Right ventricle myocardium inferior (tissue), 1 donor: ENCODE measurements around the gene BEND3. TPM values are rescaled to one million over a fixed set of nuclear protein-coding genes. Genes with fewer than 3 reads are reported as not detected.
A peak's percentile ranks its signal among the peaks of the same experiment; 100 is the strongest.
"Not testable (repeated sequence)": the region's sequence is repeated elsewhere in the genome, so short reads cannot be mapped to it uniquely, and the experiment has no call there.

Experiments used
- ATAC-seq: fragments of 200-7000 bp; cut with Tn5 transposase; one replicate; pipeline ENCODE4 v1.9.1; 2020; ENCODE audit warnings: mild to moderate bottlenecking, moderate library complexity
- DNase-seq: peaks from one replicate; pipeline ENCODE4 v3.0.0; 2021; ENCODE audit errors: missing footprints
- intact Hi-C: fragments of 100-400 bp; cut with DNase I; formaldehyde crosslinking; loops from one replicate; pipeline ENCODE4 v1.11.0; 2022
- long read RNA-seq: library from polyadenylated mRNA; unstranded; transcript quantifications from one replicate; pipeline ENCODE4 v2.0.0, GENCODE V29; 2021
- total RNA-seq: library from RNA; stranded (reverse); fragmentation: NEBNext Ultra II Directional; extraction: Animal tissue kit (Norgen Biotek cat#: 25700); gene quantifications from one replicate; pipeline ENCODE4 v1.2.1, GENCODE V29; 2021
- donor health status: DM: no; HTN: yes; CAD: no; lungs with severe emphysema.

Gene BEND3
- total RNA-seq = 1.6 TPM
- long read RNA-seq, full-length matches to known transcripts = 1 of 1 reads
- long read RNA-seq, partial matches to known transcripts = 0 of 1 reads
- long read RNA-seq, other reads (novel, unspliced or antisense) = 0 of 1 reads

DNA sequence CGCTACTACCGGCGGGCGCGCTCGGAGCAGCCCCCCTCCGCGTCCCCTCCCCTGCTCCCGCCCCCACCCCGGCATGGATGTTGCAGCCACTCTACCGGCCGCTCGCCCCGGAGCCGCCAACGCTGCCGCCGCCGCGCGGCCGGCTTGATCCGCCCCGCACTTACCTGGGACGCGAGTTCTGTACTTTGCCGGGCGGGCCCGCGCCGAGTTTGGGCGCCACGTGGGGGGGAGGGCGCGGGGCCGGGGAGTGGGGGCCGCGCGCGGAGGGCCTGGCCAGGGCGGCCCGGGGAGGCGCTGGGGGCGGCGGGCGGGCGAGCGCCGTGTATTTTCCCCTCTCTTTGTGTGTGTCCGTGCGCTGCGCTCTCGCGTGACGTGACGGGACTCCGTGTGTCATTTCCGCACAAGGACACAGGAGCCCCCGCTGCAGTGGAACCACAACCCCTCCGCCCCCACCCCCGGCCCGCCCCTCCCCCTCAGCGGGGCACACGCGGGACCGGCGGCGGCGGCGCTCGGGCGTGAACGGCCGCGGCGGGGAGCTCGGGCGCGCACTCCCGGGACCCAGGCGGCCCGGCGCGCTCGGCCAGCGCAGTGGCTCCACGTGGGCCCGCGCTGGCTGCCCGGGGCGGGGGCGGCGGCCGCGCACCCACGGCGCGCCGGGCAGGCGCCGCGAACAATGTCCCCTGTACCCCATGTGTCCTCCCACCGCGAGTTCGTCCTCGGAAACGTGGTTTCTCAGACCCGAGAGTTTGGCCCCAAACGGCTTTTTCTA, at the start of gene BEND3:
TSS of gene BEND3 (minus strand) at position 590 of the 769 bp plus-strand sequence. CDS start 16,230 bp downstream, outside the sequence.
- ATAC-seq (peak; percentile 35), DNase-seq (no peak)
- intact Hi-C loops = loop anchor here (1.0 kb wide), 1 partner anchor 87 kb away; the partner anchor contains the start of gene MTRES1

DNA sequence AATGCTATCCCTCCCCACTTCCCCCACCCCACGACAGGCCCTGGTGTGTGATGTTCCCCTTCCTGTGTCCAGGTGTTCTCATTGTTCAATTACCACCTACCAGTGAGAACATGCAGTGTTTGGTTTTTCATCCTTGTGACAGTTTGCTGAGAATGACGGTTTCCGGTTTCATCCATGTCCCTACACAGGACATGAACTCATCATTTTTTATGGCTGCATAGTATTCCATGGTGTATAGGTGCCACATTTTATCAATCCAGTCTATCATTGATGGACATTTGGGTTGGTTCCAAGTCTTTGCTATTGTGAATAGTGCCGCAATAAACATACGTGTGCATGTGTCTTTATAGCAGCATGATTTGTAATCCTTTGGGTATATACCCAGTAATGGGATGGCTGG, 49.0 kb upstream of the BEND3 start:
- intact Hi-C loops, ATAC-seq, DNase-seq: not testable (repeated sequence)

DNA sequence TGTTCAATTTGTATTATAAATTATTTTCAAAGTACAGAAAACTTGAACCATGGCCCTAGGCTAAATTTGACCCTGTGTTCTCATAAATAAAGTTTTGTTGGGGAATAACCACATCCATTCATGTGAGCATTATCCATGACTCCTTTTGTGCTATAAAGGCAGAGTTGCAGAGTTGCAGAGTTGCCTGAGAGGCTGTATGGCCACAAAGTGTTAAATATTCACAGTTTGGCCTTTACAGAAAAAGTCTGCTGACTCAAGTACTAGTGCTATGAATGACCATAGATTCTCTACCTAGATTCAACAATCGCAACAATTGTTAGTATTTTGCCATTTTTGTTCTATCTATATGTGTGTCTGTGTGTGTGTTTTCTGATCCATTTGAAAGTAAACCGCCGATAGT, 46.2 kb upstream of the BEND3 start:
- intact Hi-C loops = no loop called here
- DNase-seq (no peak), ATAC-seq (no peak)

DNA sequence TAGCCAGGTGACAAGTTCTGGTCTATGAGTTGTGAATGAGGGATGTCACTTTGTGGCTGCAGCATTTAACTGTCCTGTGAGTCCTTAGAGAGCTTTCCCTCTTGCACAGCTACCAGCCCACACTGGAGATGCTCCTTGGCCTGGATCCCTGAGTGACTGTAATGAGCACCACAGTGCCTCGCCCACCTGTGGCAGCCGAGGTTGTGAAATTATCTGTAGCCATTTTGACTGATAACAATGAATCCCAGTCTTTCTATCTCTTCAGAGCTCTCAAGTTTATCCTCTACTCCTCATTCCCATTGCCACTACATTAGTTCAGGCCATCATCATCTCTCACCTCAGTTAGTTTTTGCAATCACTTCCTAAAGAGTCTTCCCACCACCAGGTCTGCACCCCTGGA, 41.3 kb upstream of the BEND3 start:
- no peak for DNase-seq
- ATAC-seq = no peak
- intact Hi-C loops = no loop called here

DNA sequence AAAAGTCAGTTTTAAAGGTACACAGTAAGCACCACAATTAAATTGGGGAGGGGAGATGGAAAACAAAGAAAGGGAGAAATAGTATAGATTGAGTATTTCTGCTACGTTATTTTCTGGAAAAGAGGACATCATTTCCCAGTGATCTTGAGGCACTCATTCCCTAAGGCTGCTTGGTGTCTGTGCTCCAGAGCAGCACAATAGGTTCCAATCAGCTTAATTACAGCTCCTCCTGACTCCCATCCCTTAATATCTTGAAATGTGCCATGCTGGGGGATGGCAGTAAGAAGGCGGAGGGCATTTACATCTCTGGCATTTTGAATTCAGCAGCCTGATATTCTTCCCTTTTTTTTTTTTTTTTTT, 39.5 kb upstream of the BEND3 start:
- ATAC-seq (no peak), DNase-seq (no peak)
- intact Hi-C loops = no loop called here

DNA sequence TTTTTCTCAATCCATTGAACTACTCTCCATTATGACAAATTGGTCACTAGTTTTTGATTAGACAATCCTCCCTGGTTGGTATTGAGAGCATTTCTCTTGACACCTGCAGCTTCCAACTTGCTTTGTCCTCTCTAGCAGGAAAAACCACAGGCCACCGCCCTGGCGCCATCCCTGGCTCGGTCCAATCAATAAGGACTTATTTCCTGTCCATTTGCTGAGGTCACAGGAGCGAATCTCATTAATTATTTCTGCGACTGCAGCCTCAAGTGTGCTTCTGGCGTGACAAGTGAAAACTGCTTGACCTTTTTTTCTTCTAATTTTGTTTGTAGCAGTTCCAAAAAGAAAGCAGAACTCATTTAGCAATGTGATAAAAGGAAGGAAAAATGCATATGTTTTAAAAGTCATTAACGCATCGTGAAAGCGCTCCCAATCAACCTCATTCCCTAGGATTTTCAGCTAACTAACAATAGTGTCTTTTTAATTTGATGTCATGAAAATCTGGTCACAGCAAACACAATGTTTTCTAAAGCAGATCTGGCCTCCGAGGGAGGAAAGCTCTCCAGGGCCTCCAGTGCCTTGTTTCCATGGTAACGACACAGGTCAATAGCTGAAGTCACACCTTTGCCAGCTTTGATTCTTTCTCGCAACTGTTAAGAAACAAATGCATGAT, 39.0 kb upstream of the BEND3 start:
- intact Hi-C loops = no loop called here
- DNase-seq (no peak), ATAC-seq (no peak)

DNA sequence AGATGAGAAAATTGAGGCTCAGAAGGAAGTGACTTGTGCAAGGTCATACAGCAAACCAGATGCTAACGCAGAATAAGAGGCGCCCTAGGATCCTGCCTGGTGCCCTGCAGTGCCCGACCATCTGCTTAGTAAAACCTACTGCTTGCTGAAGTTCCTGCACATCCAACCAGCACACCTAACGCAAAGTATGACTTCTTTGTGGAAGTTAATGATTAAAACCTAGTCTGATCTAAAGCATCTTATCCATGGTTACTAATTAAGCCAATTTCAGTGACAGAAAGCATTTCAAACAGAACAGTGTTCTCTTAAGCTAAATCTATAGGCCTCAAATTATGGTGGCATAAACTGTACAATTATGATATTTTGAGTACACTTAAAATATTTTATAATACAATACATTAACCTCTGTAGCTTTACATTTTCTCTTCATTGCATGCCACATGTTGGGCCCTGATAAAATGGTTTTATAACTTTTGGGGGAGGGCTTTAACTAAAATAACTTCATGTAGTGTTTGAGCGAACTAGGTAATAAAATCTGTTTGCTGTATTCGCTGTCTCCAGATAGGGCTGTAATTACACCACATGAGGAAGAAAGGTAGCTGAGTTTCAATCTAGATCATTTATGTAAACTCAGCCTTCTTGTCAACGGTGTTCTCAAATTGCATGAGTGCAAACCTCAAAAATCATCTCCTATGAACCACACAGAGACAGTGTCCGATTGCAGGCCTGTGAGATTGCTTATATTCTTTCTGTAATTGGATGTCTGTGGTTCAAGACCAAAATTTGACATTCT, 37.5 kb upstream of the BEND3 start:
- ATAC-seq = no peak
- intact Hi-C loops = no loop called here
- no peak for DNase-seq

DNA sequence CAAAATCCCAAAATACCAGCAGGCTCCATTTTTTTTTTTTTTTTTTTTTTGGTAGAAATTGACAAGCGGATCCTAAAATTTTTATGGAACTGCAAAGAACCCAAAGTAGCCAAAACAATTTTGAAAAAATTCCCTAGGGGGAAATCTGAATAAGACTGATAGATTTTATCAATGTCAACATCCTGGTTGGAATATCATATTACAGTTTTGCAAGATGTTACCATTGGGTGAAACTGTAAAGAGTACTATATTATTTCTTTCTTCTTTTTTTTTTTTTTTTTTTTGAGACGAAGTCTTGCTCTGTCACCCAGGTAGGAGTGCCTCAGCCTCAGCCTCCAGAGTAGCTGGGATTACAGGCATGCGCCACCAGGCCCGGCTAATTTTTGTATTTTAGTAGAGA, 29.4 kb upstream of the BEND3 start:
- intact Hi-C loops = no loop called here
- ATAC-seq (no peak), DNase-seq (no peak)

DNA sequence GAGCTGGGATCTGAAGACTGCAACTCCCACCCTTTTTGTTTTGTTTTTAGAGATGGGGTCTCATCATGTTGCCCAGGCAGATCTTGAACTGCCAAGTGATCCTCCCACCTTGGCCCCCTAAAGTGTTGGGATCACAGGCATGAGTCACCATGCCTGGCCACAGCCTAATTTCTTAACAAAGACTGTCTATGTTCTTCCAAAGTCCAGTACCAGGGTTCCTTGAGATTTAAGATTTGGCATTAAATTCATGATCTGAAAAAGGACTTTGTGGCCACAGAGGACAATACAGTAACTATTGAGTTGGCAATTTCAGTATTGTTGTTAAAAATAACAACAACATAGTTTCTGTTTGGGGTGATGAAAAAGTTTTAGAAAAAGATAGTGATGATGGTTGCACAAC, 28.7 kb upstream of the BEND3 start:
- intact Hi-C loops = no loop called here
- ATAC-seq (no peak), DNase-seq (no peak)

DNA sequence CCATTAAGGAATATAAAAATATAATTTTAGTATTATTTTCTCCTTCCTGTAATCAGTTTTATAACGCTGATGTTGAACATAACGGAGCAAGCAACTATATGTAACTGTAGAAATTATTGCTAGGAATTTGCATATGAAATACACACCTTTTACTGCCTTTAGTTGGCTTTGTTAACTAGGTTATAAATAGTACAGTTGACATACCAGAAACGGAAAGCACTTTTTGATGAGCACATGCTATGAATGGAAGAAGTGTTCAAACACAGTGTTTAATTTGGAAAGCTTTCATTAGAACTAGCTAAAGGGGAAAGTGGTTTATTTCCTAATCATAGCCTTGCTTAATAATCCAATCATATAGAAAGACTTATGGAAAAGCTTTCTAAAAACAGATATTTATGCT, 25.3 kb upstream of the BEND3 start:
- DNase-seq (no peak), ATAC-seq (no peak)
- intact Hi-C loops = no loop called here

DNA sequence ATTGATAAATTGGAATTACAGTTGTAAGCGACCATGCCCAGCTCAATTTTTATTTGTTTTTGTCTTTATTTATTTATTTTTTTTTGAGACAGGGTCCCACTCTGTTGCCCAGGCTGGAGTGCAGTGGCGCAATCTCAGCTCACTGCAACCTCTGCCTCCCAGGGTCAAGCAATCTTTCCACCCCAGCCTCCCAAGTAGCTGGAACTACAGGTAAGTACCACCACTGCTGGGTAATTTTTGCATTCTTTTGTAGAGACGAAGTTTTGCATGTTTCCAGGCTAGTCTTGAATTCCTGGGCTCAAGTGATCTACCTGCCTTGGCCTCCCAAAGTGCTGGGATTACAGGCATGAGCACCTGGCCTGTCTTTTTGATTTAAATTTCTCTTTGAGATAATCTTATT, 21.0 kb upstream of the BEND3 start:
- ATAC-seq, intact Hi-C loops, DNase-seq: not testable (repeated sequence)

DNA sequence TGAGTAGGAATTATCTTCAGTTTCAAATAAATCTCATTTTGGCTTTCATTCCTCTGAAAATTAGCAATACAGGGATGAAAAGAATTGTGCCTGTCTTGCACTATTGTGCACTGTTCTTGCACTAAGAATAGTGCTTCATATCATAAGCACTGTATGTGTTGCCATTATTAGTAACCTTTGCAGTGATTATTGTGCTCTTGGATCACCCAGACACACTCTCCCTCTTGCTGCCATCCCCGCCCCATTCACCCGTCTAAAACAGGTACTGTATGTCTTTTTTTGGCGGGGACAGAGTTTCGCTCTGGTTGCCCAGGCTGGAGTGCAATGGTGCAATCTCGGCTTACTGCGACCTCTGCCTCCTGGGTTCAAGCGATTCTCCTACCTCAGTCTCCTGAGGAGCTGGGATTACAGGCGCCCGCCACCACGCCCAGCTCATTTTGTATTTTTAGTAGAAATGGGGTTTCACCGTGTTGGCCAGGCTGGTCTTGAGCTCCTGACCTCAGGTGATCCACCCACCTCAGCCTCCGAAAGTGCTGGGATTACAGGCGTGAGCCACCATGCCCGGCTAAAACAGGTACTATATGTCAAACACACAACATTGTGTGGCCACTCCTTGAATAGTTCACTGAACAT, 19.8 kb upstream of the BEND3 start:
- ATAC-seq = peak; percentile 28
- intact Hi-C loops, DNase-seq: not testable (repeated sequence)

DNA sequence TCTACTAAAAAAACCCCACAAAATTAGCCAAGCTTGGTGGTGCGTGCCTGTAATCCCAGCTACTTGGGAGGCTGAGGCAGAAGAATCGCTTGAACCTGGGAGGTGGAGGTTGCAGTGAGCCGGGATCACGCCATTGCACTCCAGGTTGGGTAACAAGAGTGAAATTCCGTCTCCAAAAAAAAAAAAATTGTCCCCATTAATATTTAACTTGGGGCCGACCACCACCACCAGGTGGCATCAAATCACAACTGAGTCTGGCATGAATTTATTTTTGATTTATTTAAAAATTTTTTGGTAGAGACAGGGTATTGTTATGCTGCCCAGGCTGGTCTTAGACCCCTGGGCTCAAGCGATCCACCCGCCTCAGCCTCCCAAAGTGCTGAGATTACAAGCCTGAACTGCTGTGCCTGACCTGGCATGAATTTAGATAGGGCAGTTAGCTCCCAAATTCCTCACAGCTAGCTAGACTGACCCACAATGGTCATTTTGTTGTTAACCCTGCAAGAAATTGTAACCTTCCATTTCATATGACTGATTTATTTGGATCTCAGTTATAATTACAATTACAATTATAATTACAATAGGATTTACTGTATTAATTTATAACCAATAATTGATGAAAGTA, 17.1 kb upstream of the BEND3 start:
- no peak for DNase-seq
- ATAC-seq = no peak
- intact Hi-C loops = no loop called here

DNA sequence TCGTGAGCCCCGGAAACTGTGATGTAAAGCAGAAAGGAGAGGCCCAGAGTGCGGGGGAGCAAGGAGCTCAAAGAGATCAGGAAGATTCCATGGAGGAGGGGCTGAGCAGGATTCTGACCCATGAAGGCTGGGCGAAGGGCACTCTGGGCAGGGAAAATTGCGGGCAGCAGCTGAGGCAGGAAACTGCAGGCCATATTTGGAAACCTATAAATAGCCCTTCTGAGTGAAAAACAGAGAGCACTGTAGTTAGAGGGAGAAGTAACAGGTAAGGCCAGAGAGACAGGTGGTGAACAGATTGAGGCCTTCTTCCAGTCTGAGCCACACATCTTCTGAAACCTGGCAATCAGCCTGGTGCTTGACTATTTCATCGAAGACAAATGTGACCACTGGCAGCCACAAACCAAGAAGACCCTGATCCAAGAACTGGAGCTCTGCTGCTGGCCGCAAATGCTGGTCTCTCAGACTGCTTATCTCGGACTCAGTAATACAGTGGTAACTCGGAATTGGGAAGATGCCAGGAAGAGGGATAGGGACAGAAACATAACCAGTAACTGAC, 14.1 kb upstream of the BEND3 start:
- intact Hi-C loops = no loop called here
- ATAC-seq (peak; percentile 23), DNase-seq (no peak)

DNA sequence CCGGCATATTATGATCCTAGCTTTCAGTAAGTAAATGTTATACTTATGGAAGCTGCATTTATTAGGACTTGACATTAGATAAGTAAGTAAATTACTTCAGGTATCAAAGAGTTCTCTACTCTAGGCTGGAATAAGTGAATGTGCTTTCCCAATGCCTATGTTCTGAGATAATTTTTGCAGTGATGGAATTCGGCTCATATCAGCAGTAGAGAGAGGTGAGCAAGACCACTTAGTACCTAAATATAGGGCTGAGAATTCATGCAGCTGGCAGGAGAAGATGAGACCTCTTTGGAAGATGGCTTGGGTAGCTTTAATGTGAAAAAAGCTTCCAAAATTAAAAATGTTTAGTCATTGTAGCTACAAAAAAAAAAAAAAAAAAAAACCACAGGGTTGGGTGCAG, 13.3 kb upstream of the BEND3 start:
- ATAC-seq = no peak
- DNase-seq = no peak
- intact Hi-C loops = no loop called here

DNA sequence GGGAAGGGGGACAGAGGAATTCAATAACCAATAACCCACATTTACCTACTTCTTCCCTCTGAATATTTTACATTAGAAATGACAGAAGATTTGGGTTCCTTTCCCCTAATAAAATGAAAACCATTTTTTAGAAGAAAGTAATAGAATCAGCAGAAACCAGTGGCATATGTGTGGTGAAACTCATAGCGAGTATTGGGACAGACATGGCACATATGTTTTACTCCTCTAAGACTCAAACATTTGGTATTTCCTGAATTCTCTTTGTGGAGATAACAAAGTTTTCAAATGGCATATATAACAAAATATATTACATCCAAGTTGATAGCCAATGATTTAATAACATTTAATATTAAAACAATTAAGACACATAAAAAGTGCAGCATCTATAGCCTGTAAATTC, 12.9 kb upstream of the BEND3 start:
- no peak for ATAC-seq
- intact Hi-C loops = no loop called here
- DNase-seq = no peak

DNA sequence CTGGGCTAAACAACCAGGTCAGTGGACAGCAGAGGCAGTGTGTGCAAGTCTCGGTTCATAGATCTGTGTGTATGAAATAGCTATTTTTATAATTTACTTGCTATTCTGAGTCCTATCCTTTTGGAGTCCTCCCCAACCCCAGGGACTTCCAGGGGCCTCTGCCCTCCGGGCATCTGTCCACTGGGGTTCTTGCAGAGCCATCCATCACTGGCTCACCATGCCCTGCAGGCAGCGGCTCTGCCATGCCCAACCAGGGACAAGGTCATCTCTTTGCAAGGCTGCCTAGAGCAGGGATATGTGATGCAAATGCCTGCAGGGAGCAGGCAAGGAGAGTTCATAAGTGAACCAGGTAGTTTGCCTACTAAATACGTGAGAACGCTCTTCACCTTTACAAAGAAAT, 10.5 kb upstream of the BEND3 start:
- DNase-seq = no peak
- intact Hi-C loops = no loop called here
- ATAC-seq = no peak

DNA sequence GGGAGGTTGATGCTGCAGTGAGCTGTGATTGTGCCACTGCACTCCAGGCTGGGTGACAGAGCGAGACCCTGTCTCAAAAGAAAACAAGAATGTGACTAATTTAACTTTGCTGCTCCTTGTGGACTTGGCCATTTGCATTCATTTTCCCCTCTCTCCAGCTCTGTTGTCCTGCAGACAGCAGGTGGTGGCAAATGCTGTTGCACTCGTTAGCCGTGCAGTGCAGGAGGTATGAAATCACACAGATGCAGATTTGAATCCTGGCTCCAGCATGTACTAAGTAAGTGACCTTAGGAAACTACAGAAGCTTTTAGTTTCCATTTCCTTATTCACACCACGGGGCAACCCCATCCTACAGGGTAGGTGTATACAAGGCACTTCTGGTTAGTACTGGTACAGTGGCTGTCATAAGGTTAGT, 9.6 kb upstream of the BEND3 start:
- ATAC-seq = no peak
- intact Hi-C loops = no loop called here
- DNase-seq = no peak
